ENCODE data around the gene CYP19A1.

The CYP19A1 gene

GRCh38 chr15:51325167-51325566 lies 13.2 kb downstream of the CYP19A1 start:
- DNase-seq (ENCODE audit: low read depth in 3 of 3): no peak

GRCh38 chr15:51323749-51324148 lies 14.6 kb downstream of the CYP19A1 start:
- DNase-seq (ENCODE audit: low read depth in 3 of 3): no peak

GRCh38 chr15:51322621-51323296 lies 15.6 kb downstream of the CYP19A1 start:
- no peak for DNase-seq (ENCODE audit: low read depth in 3 of 3)

- DNase-seq (ENCODE audit: low read depth in 3 of 3): no peak
Measured at GRCh38 chr15:51321316-51321715, 17.1 kb downstream of the CYP19A1 start.

GRCh38 chr15:51320843-51321242 lies 17.6 kb downstream of the CYP19A1 start:
- no peak for DNase-seq (ENCODE audit: low read depth in 3 of 3)

- DNase-seq (ENCODE audit: low read depth in 3 of 3): no peak
Measured at GRCh38 chr15:51319539-51319938, 18.9 kb downstream of the CYP19A1 start.

- DNase-seq (ENCODE audit: low read depth in 3 of 3): no peak
Measured at GRCh38 chr15:51318382-51319150, 19.8 kb downstream of the CYP19A1 start.

- no peak for DNase-seq (ENCODE audit: low read depth in 3 of 3)
Measured at GRCh38 chr15:51316636-51317035, 21.8 kb downstream of the CYP19A1 start.

- DNase-seq (ENCODE audit: low read depth in 3 of 3): no peak
Measured at GRCh38 chr15:51315726-51316125, 22.7 kb downstream of the CYP19A1 start.

GRCh38 chr15:51314391-51315337 lies 23.7 kb downstream of the CYP19A1 start:
- no peak for DNase-seq (ENCODE audit: low read depth in 3 of 3)

GRCh38 chr15:51313644-51314280 lies 24.6 kb downstream of the CYP19A1 start:
- DNase-seq (ENCODE audit: low read depth in 3 of 3): no peak

GRCh38 chr15:51313074-51313393 lies 25.4 kb downstream of the CYP19A1 start:
- no peak for DNase-seq (ENCODE audit: low read depth in 3 of 3)

- no peak for DNase-seq (ENCODE audit: low read depth in 3 of 3)
Measured at GRCh38 chr15:51312166-51313073, 26.0 kb downstream of the CYP19A1 start.

GRCh38 chr15:51311510-51311909 lies 26.9 kb downstream of the CYP19A1 start:
- DNase-seq (ENCODE audit: low read depth in 3 of 3): no peak

- no peak for DNase-seq (ENCODE audit: low read depth in 3 of 3)
Measured at GRCh38 chr15:51310064-51310463, 28.3 kb downstream of the CYP19A1 start.

GRCh38 chr15:51307811-51308210 lies 30.6 kb downstream of the CYP19A1 start:
- DNase-seq (ENCODE audit: low read depth in 3 of 3): no peak

- no peak for DNase-seq (ENCODE audit: low read depth in 3 of 3)
Measured at GRCh38 chr15:51307325-51307724, 31.1 kb downstream of the CYP19A1 start.

- DNase-seq (ENCODE audit: low read depth in 3 of 3): no peak
Measured at GRCh38 chr15:51303462-51303980, 34.9 kb downstream of the CYP19A1 start.

GRCh38 chr15:51302480-51302879 lies 35.9 kb downstream of the CYP19A1 start:
- DNase-seq (ENCODE audit: low read depth in 3 of 3): no peak

GRCh38 chr15:51299187-51300015 lies 39.0 kb downstream of the CYP19A1 start:
- no peak for DNase-seq (ENCODE audit: low read depth in 3 of 3)
